Testis (tissue), 3 donors: ENCODE measurements around the gene MYO18B. TPM values are rescaled to one million over a fixed set of nuclear protein-coding genes. Genes with fewer than 3 reads are reported as not detected.

Source experiments
- DNase-seq: peaks from one replicate; pipeline ENCODE4 v3.0.0-alpha.2; 2019
- H3K27ac ChIP-seq, 2 donors: fragments of 200-600 bp; sonication (generic); one replicate each; pipeline ENCODE4 v1.5.1; 2019
- H3K27me3 ChIP-seq: fragments of 200-600 bp; sonication (generic); one replicate; pipeline ENCODE4 v1.5.1; 2019
- H3K36me3 ChIP-seq: fragments of 200-600 bp; sonication (generic); one replicate; pipeline ENCODE4 v1.5.1; 2017; ENCODE audit warnings: low read depth; ENCODE audit errors: missing control alignments
- H3K4me1 ChIP-seq: fragments of 200-600 bp; sonication (generic); one replicate; pipeline ENCODE4 v1.5.1; 2019
- H3K4me3 ChIP-seq, 2 donors: fragments of 200-600 bp; sonication (generic); one replicate each; pipeline ENCODE4 v1.5.1; 2017 to 2019
- H3K9me3 ChIP-seq: fragments of 200-600 bp; sonication (generic); one replicate; pipeline ENCODE4 v1.5.1; 2017
- CTCF ChIP-seq, 3 experiments: fragments of 450-650 bp in 2 of 3; fragments of 200-600 bp in 1 of 3; sonication (generic) in 1 of 3; IDR thresholded peaks; one replicate each; pipeline ENCODE4 v1.5.1; 2016 to 2019; ENCODE audit warnings: antibody characterized with exemption in 3 of 3, mild to moderate bottlenecking in 2 of 3, moderate library complexity in 1 of 3
- POLR2A ChIP-seq: fragments of 450-650 bp; IDR thresholded peaks from one replicate; pipeline ENCODE4 v1.6.1; 2017; ENCODE audit warnings: antibody characterized with exemption, mild to moderate bottlenecking, moderate library complexity
- WGBS, 2 donors: methylation state at CpG; one replicate each; pipeline ENCODE4 v1.1.5; 2018; 5-methylcytosine and 5-hydroxymethylcytosine counted together
- intact Hi-C: fragments of 100-400 bp; cut with DNase I; formaldehyde crosslinking; loops from one replicate; pipeline ENCODE4 v1.15.1; 2023; ENCODE audit warnings: low total_unique reads
- polyA plus RNA-seq: library from polyadenylated mRNA; stranded (reverse); fragments of 350-450 nt; fragmentation: Illumina TruSeq; extraction: RNeasy Lipid Tissue Mini Kit (QIAGEN cat#74804); gene quantifications from one replicate; pipeline ENCODE4 v1.2.3, GENCODE V29; 2014; ENCODE audit warnings: low read depth, low replicate concordance; ENCODE audit not compliant: insufficient read depth
- total RNA-seq, 2 donors: library from RNA; depleted of rRNA; stranded (reverse); fragments of >200 nt; gene quantifications; one replicate each; pipeline ENCODE4 v1.2.3, GENCODE V29; 2016

MYO18B gene
- total and polyA plus RNA-seq, 3 donors from 2014 or later, result 23.6 to 40.3 (median 28.6) TPM

GRCh38 chr22:25883482-25884033, 141.6 kb downstream of the MYO18B start:
- H3K27me3 ChIP-seq, result no peaks in the 10 kb centered on the region
- H3K27ac ChIP-seq, result no peak overlapping the region
- H3K36me3 ChIP-seq, result no peaks in the 10 kb centered on the region
- TF ChIP-seq POLR2A (no peak), CTCF (IDR thresholded peaks at IDR 0.05) (no peak)
- H3K4me3 ChIP-seq, result no peak overlapping the region
- DNase-seq, result no peak
- H3K4me1 ChIP-seq, result no peaks in the 10 kb centered on the region
- intact Hi-C loops, result no loop called here
- no peaks in the 10 kb centered on the region for H3K9me3 ChIP-seq
- WGBS, 2 donors, result 27 to 46% methylated on average over 5 of the region's 5 CpGs

GRCh38 chr22:25884121-25884520, 142.1 kb downstream of the MYO18B start:
- 75 to 82% methylated on average over 3 to 4 of the region's 4 CpGs for WGBS, 2 donors
- no peak for DNase-seq
- no peak for TF ChIP-seq CTCF (IDR thresholded peaks at IDR 0.05)
- no peak for TF ChIP-seq POLR2A
- Histone ChIP-seq H3K4me1 (no peaks in the 10 kb centered on the region), H3K9me3 (no peaks in the 10 kb centered on the region), H3K27ac (no peak overlapping the region), H3K36me3 (no peaks in the 10 kb centered on the region), H3K4me3 (no peak overlapping the region), H3K27me3 (no peaks in the 10 kb centered on the region)
- intact Hi-C loops, result no loop called here

GRCh38 chr22:25888399-25889054, 146.5 kb downstream of the MYO18B start:
- WGBS, 2 donors, result 74% methylated on average over 5 of the region's 5 CpGs
- no peak for DNase-seq
- no peaks in the 10 kb centered on the region for H3K36me3 ChIP-seq
- no peaks in the 10 kb centered on the region for H3K4me1 ChIP-seq
- no peak overlapping the region for H3K4me3 ChIP-seq
- TF ChIP-seq POLR2A (no peak), CTCF (IDR thresholded peaks at IDR 0.05) (no peak)
- no peaks in the 10 kb centered on the region for H3K9me3 ChIP-seq
- H3K27me3 ChIP-seq, result no peaks in the 10 kb centered on the region
- intact Hi-C loops, result no loop called here
- H3K27ac ChIP-seq, result no peak overlapping the region

- no peak overlapping the region for H3K4me3 ChIP-seq
- 88 to 90% methylated on average over 10 of the region's 10 CpGs for WGBS, 2 donors
- H3K4me1 ChIP-seq, result no peaks in the 10 kb centered on the region
- no peak overlapping the region for H3K27ac ChIP-seq
- intact Hi-C loops, result no loop called here
- no peak for DNase-seq
- H3K9me3 ChIP-seq, result no peaks in the 10 kb centered on the region
- no peaks in the 10 kb centered on the region for H3K36me3 ChIP-seq
- H3K27me3 ChIP-seq, result no peaks in the 10 kb centered on the region
- TF ChIP-seq POLR2A (no peak), CTCF (IDR thresholded peaks at IDR 0.05) (no peak)
Measured at GRCh38 chr22:25890651-25891050, 148.7 kb downstream of the MYO18B start.

GRCh38 chr22:25892678-25893077, 150.7 kb downstream of the MYO18B start:
- Histone ChIP-seq H3K27ac (no peak overlapping the region), H3K36me3 (no peaks in the 10 kb centered on the region), H3K27me3 (no peaks in the 10 kb centered on the region), H3K9me3 (no peaks in the 10 kb centered on the region), H3K4me1 (no peaks in the 10 kb centered on the region), H3K4me3 (no peak overlapping the region)
- WGBS, 2 donors, result 66% methylated on average over 4 of the region's 4 CpGs
- DNase-seq, result no peak
- TF ChIP-seq POLR2A (no peak), CTCF (IDR thresholded peaks at IDR 0.05) (no peak)
- intact Hi-C loops, result no loop called here
